GM21367 (cell line): ENCODE results near the gene CTU2.

Source experiments
- ATAC-seq: cut with Tn5 transposase; IDR thresholded peaks from one replicate; pipeline ENCODE4 v1.9.1; 2021; ENCODE audit not compliant: unreplicated experiment

CTU2 gene

DNA sequence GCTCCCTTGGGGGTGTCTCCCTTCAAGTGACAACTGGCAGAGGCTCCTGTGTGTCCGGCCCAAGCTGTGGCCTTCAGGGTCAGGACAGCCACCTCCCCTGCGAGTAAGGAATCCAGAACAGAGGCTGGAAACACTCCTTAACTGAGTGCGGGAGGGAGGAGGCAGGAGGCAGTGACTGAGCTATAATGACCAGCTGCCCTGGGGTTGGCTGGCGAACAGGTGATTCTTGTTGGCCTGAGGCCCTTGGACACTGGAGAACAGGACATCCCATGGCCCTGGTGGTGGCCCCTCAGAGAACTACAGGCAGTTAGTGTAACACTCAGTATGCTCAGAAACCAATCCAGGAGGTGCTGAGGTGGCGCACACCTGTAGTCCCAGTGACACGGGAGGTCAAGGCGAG is 10.6 kb upstream of the CTU2 start:
- no peak for ATAC-seq

DNA sequence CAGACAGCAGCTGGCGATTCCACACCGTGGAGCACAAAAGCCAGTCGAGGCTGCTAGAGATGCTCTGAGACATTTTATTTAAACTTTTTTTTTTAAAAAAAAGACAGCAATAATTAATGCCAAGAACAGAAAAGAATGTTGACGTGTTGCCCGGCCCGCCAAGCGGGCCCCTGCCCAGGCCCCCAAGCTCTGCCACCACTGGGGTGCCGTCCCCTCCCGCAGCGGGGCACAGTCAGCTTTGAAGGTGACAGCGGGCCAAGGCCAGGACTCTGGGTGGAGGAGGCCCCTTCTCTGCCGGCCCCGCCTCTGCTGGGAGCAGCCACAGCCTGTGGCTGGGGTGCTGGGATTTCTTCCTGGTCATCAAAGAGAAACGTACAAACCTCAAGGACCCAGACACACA is 9.9 kb upstream of the CTU2 start:
- no peak for ATAC-seq

DNA sequence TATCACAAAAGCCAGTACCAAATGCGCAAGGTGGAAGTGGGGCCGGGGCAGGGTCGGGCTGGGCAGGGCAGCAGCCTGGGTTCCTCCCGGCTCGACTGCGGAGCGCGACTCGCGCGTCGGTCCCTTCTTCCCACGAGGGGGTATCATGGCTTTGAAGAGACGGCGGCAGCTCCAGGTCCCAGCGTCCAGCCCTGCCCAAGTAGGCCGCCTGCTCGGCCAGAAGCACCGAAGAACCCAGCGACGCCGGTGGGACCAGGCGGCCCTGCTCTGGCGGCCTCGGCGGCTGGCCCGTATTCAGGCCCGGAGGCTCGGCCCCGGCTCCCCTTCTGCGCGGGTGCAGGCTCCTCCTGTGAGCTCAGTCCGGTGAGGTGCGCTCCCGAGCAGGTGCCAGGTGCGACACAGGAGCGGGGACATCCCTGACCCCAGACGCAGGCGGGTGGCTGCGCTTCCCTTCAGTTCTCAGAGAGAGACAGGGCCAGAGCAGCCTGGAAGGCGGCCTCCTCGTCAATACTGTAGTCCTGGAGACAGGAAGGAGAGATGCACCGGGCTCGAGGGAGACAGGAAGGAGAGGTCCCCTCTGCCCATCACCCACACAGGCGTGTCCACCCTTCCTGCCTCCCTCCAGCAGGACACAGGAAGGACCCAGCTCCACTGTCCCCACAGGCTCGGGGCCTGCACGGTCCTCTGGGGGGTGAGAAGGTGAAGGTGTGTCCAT is 9.0 kb upstream of the CTU2 start:
- ATAC-seq = no peak

DNA sequence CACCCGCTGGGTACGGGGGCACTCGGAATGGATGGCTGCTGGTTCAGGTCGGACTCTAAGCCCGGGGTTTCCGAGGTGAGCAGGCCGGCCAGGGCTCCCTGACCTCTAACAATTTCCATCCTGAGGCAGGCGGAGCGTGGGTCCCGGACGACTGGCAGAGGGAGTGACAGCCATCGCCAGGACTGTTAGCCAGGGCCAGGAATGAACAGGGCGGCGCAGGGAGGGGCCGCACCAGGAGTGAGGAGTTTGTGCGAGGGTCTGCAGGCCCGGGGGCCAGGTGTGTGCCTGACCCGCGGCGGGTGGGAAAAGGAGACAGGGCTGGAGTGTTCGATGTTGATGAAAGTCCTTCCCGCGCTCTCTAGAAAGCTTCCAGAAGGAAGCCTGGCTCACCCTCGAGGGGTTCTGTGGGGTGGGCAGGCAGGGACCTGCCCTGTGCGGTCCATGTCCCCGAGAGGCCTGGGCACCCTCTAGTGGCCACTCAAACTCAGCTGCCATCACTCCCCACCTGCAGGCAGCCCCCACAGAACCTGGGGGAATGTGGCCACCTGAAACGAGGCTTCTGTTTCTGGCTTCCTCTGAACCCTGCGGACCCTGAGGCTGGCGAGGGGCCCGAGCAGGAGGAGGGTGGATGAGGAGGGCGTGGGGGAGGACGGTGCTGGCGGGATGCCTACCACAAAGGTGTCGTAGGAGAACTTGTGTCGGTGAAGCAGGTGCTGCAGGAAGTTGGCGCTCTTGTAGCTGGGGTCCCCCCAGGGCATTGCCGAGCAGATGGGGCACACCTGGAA is 8.3 kb upstream of the CTU2 start:
- no peak for ATAC-seq

DNA sequence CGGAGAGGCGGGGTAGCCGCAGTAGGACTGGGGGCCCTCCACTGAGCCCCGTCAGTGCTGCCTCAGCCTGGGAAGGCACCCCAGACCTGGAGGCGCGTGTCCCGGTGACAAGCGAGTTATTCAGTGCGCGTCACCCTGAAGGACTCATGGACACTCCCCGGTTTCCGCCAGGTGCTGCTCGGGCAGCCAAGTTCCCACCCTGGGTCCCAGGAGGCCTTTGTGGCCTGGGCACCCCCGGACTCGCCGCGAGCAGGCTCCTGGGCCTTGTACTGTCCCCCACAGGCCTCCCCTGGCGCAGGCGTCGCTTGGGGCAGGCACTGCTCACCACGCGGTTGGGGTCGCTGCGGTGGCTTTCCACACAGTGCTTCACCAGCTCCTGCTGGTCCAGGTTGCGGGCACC is 7.7 kb upstream of the CTU2 start:
- no peak for ATAC-seq

DNA sequence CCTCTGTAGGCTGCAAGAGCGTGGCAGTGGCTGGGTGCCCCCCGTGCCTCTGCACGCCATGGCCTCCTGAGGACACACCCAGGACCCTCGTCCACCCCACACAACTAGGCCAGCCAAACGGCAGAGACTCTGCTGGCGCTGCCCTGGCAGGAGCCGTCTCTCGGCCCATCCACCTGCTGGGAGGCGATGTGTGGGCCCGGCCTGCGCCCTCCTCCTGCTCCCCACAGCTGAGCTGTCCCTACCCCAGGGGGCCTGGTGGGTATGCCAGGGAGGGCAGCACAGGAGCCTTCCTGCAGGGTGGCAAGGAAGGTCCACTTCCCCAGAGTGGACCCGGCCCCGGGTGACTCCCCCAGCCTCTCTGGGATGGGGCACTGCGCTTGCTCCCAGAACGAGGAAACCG is 7.1 kb upstream of the CTU2 start:
- ATAC-seq = no peak

DNA sequence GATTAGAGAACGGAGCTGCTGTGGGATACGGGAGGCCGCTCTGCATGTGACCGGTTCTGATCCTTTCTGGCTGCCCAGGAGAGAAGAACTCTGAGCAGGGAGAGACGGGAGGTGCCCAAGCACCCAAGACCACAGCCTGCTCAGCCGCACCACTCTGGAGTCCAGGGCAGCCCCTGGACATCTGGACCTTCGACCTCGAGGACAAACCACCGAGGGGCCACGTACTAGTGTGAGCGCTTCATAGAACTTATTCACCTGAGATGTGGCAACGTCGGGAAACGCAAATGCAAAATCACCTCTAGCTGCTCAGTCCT is 6.0 kb upstream of the CTU2 start:
- no peak for ATAC-seq

DNA sequence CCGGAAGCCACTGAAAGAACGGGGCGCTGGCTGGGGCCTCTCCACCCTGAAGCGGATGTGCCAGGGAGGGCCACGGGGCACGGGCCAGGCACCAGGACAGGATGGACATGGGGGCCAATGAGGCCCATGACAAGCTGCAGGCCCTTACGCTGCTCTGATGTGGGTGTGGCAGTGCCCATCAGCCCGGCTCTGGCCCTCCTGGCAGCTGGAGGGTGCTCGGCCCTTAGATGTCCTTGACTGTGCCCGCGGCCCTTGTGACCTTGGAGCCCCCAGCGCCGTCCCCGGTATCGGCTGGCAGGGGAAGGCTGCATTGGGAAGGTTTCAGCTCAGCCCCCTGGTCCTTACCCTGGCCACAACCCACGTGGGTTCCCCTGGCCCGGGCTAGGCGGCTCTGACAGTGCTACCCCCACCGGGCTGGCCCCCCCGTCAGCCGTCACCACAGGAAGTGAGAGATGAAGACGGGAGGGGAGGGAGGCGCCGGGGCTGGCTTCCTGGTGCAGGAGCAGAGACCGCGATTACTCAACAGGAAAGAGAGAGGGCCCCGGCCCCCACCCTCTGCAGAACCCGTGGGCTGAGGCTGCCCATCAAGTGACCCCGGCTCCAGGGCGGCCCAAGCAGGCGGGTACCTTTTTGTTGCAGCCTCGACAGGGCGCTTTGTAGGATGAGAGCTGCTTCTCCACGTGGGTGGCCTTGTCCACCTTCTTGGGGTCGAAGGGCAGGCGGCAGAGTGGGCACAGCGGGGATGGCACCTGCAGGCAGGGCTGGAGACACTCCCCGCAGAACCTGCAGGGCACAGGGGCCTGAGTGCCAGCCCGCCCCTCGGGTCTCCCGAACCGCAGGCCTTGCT is 5.4 kb upstream of the CTU2 start:
- peak; percentile 41 for ATAC-seq

DNA sequence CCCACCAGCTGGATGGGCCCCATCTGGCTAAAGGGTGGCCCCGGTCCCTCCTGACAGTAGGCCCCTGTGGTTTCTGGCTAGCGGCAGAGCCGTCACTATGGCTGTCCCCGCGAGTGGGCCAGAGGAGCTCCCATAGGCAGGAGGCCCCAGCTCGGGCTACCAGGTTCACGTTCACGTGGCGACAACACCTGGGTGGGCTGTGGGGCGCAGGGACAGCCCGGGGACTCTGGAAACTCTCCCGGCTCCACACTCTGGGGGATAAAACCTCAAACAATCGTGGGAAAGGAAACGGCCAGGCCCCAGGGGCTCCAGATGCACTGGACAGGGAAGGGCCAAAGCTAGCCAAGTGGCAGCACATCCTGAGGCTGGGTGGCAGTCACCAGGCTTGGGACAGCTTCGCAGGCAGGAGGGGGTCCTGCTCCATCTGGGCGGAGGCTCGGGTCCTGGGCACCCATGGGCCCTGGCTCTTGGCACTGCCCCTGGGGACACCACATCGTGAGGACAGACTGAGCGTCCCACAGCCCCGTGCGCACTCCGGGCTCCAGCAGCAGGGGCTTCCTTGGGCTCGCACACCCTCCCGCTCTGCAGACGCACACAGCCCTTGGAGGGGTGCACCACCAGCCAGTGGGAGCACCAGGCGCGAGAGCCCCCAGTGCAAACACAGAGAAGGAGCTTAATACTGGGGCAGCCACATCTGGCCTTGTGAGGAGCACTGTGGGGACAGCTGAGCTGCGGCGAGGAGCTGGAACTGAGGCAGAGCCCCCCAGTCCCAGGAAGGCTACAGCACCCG is 4.5 kb upstream of the CTU2 start:
- no peak for ATAC-seq

DNA sequence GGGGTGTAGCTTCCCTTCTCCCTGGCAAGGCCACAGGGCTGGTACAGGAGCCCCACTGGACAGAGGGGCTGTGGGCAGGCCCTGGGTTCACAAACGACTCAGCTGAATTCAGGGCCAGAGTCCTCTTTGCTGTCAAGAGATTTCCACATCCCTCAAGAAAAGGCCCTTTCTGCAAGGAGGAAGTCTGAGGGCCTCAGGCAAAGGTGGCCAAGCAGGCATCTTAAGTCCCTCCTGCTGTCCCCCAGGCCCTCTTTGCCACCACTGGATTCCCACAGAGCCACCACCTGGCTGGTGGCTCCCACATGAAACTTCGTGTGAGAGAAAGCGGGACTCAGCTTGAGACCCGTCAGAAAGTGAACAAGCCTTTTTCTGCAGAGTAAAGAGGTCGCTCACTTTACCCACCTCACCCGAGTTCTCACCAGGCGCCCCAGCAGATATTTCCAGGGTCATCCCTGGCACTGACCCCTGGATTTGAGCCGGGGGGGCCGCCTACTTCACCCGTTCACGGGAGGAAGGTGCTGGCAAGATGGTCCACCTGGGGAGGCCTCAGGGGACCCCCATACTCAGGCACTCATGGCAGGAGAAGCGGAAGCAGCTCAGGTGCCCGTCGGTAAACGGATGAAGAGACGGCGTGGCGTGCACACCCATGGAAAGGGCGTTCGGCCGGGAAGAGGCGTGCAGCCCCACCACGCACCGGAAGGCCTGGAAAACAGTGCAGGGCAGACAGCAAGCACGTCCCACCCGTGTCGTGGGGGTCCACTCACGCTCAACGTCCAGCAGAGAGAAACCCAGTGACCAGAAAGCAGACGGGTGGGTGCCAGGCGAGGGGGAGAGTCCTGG is 3.7 kb upstream of the CTU2 start:
- ATAC-seq = no peak

DNA sequence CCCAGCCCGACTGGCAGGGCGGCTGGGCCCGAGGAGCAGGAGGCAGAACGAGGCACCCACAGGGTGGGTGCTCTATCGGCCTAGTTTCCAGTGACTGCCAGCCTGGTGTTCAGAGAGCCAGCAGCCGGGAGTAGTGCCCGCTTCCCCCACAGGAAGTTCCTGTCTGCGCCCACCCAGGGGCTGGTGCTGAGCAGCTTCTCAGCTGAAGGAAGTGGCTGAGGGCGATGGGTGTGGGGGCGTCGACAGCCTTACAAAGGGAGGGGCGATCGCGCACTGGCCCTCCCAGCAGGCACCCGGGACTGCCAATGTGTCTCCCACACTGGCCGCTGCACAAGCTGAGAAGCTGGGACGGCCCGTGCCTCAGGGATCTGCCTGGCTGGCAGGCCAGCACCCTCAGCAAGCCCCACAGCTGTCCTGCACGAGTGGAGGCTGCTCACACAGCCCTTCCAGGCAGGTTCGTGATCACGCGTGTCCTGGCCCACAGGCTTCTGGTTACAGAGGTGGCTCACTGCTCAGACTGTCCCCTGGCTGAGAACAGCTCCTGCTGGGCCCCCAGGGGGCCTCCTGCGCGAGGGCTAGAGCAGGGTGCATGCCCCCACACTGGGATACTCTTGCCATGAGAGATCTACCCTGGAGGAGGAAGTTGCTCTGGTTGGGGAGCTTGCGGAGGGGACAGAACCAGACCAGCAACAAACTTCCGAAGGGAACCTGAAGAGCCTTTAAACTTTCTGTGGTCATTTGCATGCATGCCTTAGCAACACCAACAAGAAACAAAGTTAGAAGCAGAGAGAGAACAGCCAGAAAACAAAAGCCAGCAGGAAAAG is 2.6 kb upstream of the CTU2 start:
- ATAC-seq = no peak

DNA sequence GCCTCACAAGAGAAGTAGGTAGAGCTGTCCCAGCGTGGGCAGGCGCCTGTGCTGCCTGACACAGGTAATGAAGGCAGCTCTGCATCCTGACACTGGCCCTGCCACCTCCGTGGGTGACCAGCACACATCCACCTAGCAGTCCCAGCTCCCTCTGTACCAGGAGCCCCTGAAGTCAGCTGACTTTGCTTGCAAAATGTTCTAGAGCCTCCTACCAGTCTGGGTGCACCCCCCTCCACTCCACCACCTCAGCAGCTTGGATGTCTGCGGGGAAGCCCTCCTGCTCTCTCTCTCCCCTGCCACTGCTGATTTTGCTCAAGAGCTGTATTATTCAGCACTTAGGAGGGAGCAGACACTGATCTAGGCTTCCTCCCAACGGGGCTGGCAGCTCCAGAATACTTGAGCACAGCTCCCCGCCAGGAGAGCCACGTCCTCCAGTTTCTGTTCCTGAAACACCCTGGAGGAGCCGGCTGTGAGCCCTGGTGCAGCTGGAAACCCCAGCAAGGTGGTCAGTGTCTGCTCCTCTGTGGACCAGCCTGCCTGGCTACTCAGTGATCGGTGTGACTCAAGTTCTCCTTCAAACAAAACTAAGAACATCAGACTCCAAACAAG is 1.1 kb upstream of the CTU2 start:
- ATAC-seq = no peak

DNA sequence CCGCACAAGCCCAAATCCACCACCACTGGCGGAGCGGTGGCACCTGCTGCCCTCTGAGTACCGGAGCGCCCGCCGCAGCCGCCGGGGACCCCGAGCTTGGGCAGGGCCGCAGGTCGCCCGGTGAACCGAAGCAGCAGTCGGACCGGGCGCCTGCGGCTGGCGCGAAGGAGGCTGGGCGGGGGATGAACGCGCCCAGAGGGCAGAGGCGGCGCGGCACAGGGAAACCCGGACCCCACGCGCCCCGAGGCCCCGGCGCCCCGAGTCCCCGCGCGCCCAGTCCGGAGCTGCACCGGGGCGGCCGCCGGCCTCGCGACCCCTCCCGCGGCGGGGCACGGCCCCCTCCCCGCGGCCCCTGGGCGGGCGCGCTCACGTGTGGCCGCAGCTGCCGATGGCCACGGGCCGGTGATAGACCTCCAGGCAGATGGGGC is 488 bp upstream of the CTU2 start:
- peak; percentile 6 for ATAC-seq

DNA sequence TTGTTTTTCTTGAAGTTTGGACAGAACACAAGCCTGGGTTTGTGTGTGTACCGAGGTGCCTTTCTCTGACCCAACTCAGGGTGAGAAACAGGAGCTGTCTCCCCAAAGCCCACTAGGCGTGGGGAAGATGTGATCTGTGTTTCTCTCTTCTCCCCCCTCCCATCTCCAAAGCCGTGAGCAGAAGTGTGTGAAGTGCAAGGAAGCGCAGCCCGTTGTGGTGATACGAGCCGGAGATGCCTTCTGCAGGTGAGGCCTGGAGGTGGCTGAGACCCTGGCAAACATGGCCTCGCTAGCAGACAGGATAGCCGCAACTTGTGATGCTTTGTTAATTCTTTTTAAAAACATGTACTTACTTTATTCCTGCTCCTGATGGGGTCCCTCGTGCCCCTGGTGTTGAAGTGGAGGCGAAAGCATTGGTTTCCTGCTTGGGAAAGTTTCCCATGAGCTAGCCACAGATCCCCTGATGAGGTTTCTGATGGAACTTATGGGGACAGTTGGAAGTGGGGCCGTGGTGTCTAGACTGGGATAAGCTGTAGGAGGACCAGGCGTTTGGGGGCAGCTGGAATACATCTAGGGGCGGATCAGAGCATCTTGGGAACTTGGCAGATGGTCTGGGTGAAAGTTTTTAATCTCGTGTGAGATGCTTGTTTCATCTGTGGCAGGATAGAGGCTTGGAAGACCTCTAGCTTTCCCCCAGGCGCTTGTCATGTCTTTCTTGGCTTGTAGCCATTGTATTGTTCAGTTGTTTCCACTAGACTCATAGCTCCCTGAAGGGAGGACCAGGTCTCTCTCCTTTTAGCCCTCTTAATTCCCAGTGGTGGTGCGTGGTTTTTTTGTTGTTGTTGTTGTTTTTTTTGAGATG is 893 bp downstream of the CTU2 start:
- no peak for ATAC-seq

DNA sequence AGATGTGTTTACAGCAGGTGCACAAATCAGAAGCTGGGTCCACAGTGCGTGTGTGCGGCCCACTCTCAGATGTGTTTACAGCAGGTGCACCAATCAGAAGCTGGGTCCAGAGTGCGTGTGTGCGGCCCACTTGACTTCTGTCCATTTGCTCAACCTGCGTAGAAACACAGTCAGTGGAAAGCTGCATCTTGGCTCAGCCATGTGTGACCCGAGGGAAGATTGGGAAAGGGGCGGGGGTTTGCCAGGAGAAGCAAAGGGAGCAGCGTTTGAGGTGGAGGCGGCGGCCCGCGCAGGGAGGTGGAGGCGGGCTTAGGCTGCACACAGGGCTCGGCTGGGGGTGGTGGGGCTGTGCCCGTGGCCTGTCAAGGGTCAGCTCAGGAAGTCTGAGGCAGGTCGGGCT is 4.3 kb downstream of the CTU2 start:
- ATAC-seq = no peak

DNA sequence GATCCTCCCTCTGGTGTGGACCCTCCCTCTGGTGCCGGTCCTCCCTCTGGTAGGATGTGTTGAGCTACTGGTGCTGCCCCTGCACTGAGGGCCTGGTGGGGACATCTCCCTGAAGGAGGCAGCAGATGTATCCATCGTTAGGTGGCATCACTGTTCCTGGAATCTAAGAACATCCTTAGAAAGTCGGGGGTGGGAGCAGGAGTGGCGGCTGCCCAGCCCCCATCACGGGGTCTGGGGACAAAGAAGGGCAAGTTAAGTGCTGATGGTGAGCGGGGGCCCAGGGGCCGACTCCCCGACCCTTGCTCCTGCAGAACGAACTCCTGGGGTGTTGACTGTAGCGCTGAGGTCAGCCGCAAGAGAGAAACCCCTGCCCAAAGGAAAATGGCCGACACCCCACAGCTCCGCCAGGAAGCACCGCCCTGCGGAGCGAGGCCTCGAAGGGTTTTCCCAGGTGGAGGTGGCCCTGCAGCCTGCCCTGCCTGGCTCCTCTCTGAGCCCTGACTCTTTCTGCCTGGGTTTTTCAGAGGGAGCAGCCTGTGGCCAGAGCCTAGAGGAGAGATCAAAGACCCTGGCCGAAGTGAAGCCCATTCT is 5.5 kb downstream of the CTU2 start:
- ATAC-seq = no peak

DNA sequence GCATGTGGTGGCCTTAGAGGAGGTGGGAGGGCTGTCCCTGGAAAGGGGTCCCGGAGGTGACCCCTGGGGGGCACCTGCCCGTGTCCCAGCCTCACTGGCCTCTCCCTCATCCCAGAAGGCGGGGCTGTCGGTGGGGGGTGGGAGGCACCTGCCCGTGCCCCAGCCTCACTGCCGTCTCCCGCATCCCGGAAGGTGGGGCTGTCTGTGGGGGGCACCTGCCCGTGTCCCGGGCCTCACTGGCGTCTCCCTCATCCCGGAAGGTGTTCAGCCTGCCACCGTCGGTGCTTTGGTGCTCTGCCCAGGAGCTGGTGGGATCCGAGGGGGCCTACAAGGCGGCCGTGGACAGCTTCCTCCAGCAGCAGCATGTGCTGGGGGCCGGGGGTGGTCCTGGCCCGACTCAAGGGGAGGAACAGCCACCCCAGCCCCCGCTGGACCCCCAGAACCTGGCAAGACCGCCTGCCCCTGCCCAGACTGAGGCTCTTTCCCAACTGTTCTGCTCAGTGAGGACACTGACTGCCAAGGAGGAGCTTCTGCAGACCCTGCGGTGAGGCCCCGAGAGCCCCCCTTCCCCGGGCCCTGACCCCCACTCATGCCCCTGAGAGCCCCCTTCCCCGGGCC is 6.2 kb downstream of the CTU2 start:
- ATAC-seq = no peak
